ENCODE results near the gene LRRC8D.

Gene LRRC8D

DNA sequence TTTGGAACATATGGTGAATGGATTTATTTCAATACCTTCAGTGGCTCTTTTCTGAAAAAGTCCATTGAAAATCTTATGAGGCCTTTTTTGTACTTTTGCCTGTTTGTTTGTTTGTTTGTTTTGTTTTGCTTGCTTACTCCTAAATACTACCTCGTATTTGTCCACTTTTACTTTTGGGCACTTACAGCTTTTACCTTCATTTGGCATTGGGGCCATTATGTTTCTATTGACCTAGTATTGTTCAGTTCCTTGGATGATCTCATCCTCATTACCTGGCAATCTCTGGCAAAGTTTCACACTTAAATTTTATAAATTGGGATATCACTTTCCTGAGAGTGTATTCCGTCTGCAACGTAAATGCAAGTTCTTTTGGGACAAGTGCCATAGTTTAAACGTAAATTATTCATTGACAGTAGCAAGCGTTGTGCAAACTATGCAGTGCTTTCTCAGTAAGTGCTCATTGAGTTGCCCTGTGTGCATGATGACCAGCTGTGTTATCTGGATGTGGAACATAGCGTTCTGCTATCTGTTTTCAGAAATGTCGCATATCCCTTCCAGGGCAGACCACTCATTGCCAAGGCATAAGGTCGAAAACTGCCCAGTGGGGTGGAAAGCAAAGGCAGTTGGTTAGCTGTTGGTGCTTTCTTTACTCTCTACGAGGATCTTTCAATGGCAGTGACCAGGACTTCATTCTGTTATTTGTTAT lies 51.1 kb downstream of the LRRC8D start:
- no peak overlapping the region for H3K27ac ChIP-seq (ENCODE audit: low read depth, low read length)
- no peak overlapping the region for H3K4me3 ChIP-seq (ENCODE audit: low read depth, low read length)
- peaks cover 13% of the 10 kb centered on the region for H3K36me3 ChIP-seq (ENCODE audit: control insufficient read depth, insufficient read depth, low read length)
- H3K9ac ChIP-seq (ENCODE audit: low read depth, low read length): no peak overlapping the region
- H3K9me3 ChIP-seq (ENCODE audit: control insufficient read depth, insufficient read depth, low read length): no peaks in the 10 kb centered on the region
- H3K4me1 ChIP-seq (ENCODE audit: control insufficient read depth, insufficient read depth, low read length): peaks cover 16% of the 10 kb centered on the region
- no peaks in the 10 kb centered on the region for H3K27me3 ChIP-seq (ENCODE audit: control insufficient read depth, insufficient read depth, low read length)

DNA sequence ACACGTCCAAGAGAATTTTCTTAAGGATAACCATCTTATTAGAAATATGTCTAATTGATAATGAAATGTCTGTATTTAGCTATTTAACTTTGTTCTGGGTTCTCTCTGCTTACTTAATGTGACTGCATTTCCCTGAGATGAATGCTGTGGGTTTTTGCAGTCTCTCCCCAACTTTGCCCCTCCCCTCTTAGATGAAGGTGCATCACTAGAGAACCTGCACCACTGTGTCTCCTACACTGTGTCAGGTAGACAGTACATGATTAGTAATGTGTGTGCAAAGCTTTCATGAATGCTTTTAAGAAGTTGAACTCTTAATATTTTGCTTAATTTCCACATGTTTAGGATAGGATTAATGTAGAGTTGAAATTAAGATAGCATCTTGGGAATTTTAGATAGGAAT lies 51.7 kb downstream of the LRRC8D start:
- Histone ChIP-seq H3K27ac (ENCODE audit: low read depth, low read length) (no peak overlapping the region), H3K27me3 (ENCODE audit: control insufficient read depth, insufficient read depth, low read length) (no peaks in the 10 kb centered on the region), H3K36me3 (ENCODE audit: control insufficient read depth, insufficient read depth, low read length) (peaks cover 13% of the 10 kb centered on the region), H3K4me3 (ENCODE audit: low read depth, low read length) (no peak overlapping the region), H3K4me1 (ENCODE audit: control insufficient read depth, insufficient read depth, low read length) (peaks cover 10% of the 10 kb centered on the region; the same call in 1 of the 2 replicates), H3K9ac (ENCODE audit: low read depth, low read length) (no peak overlapping the region), H3K9me3 (ENCODE audit: control insufficient read depth, insufficient read depth, low read length) (no peaks in the 10 kb centered on the region)

DNA sequence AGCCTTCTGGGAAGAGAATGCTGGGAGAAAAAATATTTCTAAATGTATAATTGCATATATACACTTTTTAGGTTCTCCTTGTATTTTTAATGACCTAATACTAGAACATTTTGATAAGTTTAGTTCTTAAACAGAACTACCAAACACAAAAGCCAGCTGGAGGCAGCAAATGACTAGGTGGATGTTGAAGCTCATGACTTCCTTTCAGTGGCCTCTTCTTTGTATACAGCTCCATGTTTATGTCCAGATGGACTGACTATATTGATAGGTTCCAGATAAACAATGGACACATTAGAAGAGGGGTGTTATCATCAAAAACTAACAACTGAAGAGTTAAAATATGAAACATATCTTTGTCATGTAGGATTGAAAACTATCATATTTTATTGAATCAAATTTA lies 52.5 kb downstream of the LRRC8D start:
- H3K4me1 ChIP-seq (ENCODE audit: control insufficient read depth, insufficient read depth, low read length): peaks cover 7% of the 10 kb centered on the region; the same call in 1 of the 2 replicates
- no peak overlapping the region for H3K9ac ChIP-seq (ENCODE audit: low read depth, low read length)
- peaks cover 13% of the 10 kb centered on the region for H3K36me3 ChIP-seq (ENCODE audit: control insufficient read depth, insufficient read depth, low read length)
- H3K9me3 ChIP-seq (ENCODE audit: control insufficient read depth, insufficient read depth, low read length): no peaks in the 10 kb centered on the region
- no peak overlapping the region for H3K4me3 ChIP-seq (ENCODE audit: low read depth, low read length)
- H3K27ac ChIP-seq (ENCODE audit: low read depth, low read length): no peak overlapping the region
- no peaks in the 10 kb centered on the region for H3K27me3 ChIP-seq (ENCODE audit: control insufficient read depth, insufficient read depth, low read length)

DNA sequence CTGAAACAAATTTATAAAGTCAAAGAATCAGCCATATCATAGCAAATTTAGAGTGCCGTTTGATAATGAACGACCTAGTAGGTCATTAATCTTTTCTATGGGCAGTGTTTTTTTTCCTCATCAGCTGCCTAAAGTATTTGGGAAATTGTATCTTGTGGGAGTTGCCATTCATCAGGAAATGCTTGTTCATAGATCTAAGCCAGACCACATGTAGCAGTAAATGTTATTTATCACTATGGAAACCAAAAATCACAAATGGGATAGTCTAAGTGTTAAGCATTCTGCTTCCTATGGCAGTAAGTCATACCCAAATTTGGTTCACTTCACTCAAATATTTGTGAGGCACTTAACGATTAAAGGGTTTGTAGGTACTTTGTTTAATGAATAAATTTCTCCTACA lies 52.9 kb downstream of the LRRC8D start:
- no peak overlapping the region for H3K4me3 ChIP-seq (ENCODE audit: low read depth, low read length)
- H3K4me1 ChIP-seq (ENCODE audit: control insufficient read depth, insufficient read depth, low read length): peaks cover 7% of the 10 kb centered on the region; the same call in 1 of the 2 replicates
- no peak overlapping the region for H3K27ac ChIP-seq (ENCODE audit: low read depth, low read length)
- no peaks in the 10 kb centered on the region for H3K9me3 ChIP-seq (ENCODE audit: control insufficient read depth, insufficient read depth, low read length)
- no peaks in the 10 kb centered on the region for H3K27me3 ChIP-seq (ENCODE audit: control insufficient read depth, insufficient read depth, low read length)
- H3K9ac ChIP-seq (ENCODE audit: low read depth, low read length): no peak overlapping the region
- H3K36me3 ChIP-seq (ENCODE audit: control insufficient read depth, insufficient read depth, low read length): peaks cover 12% of the 10 kb centered on the region

DNA sequence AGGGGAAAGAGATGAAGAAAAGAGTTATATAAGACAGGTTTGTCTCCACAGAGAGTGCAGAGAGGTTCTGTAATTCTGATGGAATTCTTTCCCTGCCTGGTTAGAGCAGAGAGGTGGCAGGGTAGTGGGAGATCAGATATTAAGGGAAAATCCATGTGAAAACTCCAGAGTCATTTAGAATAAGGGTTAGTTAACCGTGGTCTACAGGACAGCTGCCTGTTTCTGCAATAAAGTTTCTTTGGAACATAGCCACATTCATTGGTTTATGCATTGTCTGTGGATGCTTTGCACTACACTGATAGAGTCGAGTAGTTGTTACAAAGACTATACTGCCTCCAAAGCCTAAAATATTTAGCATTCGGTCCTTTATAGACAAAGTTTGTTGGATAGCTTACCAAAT lies 55.6 kb downstream of the LRRC8D start:
- Histone ChIP-seq H3K9me3 (ENCODE audit: control insufficient read depth, insufficient read depth, low read length) (peaks cover 7% of the 10 kb centered on the region; the same call in 1 of the 2 replicates), H3K27me3 (ENCODE audit: control insufficient read depth, insufficient read depth, low read length) (no peaks in the 10 kb centered on the region), H3K27ac (ENCODE audit: low read depth, low read length) (no peak overlapping the region), H3K9ac (ENCODE audit: low read depth, low read length) (no peak overlapping the region), H3K36me3 (ENCODE audit: control insufficient read depth, insufficient read depth, low read length) (peaks cover 8% of the 10 kb centered on the region; the same call in 1 of the 2 replicates), H3K4me3 (ENCODE audit: low read depth, low read length) (no peak overlapping the region), H3K4me1 (ENCODE audit: control insufficient read depth, insufficient read depth, low read length) (no peaks in the 10 kb centered on the region; the same call in 1 of the 2 replicates)

DNA sequence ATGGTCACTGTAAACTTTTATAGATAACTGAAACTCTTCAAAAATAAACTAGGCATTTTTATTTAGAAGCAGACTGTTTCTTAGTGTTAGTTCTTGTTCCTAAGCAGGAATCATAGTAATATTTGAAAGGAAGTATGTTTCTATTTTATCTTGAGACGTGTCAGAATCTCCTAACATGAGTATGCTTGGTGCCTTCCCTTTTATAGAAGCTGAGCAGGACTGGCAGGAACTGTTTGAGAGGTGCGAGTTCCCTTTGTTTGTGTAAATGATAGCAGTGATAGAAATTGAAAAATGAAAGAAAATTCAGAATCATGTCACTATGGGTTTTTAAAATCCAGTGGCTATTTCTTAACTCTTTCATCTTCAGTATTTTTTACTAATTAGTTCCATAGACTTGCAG lies 56.9 kb downstream of the LRRC8D start:
- peaks cover 12% of the 10 kb centered on the region; the same call in 1 of the 2 replicates for H3K36me3 ChIP-seq (ENCODE audit: control insufficient read depth, insufficient read depth, low read length)
- no peak overlapping the region for H3K9ac ChIP-seq (ENCODE audit: low read depth, low read length)
- H3K27ac ChIP-seq (ENCODE audit: low read depth, low read length): no peak overlapping the region
- H3K4me1 ChIP-seq (ENCODE audit: control insufficient read depth, insufficient read depth, low read length): no peaks in the 10 kb centered on the region
- H3K4me3 ChIP-seq (ENCODE audit: low read depth, low read length): no peak overlapping the region
- H3K9me3 ChIP-seq (ENCODE audit: control insufficient read depth, insufficient read depth, low read length): peaks cover 12% of the 10 kb centered on the region; the same call in 1 of the 2 replicates
- H3K27me3 ChIP-seq (ENCODE audit: control insufficient read depth, insufficient read depth, low read length): no peaks in the 10 kb centered on the region

DNA sequence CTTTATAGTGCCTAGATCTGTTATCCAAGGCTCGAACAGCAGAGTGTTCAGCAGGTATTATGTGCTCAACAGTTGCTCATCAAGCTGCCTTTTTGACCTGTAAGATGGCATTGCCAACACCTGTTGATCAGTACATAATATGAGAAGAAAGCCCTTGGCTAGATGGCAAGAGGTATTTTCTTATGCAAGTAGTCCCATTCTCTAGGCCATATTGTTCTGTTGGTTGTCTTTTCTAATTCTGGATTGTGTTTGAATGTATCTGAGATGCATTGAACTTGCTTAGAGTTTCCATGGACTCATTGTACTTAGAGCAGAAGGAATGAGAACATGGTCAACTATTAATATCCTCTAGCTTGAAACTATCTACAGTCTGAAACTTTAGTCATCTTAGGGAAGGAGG lies 57.4 kb downstream of the LRRC8D start:
- H3K27ac ChIP-seq (ENCODE audit: low read depth, low read length): no peak overlapping the region
- H3K27me3 ChIP-seq (ENCODE audit: control insufficient read depth, insufficient read depth, low read length): no peaks in the 10 kb centered on the region
- H3K9ac ChIP-seq (ENCODE audit: low read depth, low read length): no peak overlapping the region
- peaks cover 12% of the 10 kb centered on the region; the same call in 1 of the 2 replicates for H3K36me3 ChIP-seq (ENCODE audit: control insufficient read depth, insufficient read depth, low read length)
- H3K9me3 ChIP-seq (ENCODE audit: control insufficient read depth, insufficient read depth, low read length): peaks cover 12% of the 10 kb centered on the region; the same call in 1 of the 2 replicates
- no peaks in the 10 kb centered on the region for H3K4me1 ChIP-seq (ENCODE audit: control insufficient read depth, insufficient read depth, low read length)
- H3K4me3 ChIP-seq (ENCODE audit: low read depth, low read length): no peak overlapping the region

DNA sequence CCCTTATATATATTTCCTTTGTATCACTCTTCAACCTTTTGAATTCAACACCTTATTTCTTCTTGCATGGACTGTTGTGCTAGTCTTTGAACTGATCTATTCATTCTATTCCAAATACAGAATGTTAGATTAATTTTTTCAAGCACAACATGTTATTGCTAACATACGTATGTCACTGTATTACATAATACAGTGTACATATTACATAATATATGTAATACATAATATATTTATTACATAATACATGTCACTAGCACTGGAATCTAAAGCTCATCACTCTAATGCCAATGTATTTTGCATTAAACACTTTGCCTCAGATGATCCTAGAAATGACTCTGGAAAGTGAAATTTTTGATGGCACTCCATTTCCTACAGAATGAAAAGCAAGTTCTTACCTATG lies 59.8 kb downstream of the LRRC8D start:
- Histone ChIP-seq H3K36me3 (ENCODE audit: control insufficient read depth, insufficient read depth, low read length) (peaks cover 12% of the 10 kb centered on the region; the same call in 1 of the 2 replicates), H3K27me3 (ENCODE audit: control insufficient read depth, insufficient read depth, low read length) (no peaks in the 10 kb centered on the region), H3K9ac (ENCODE audit: low read depth, low read length) (no peak overlapping the region), H3K27ac (ENCODE audit: low read depth, low read length) (no peak overlapping the region), H3K4me3 (ENCODE audit: low read depth, low read length) (no peak overlapping the region), H3K9me3 (ENCODE audit: control insufficient read depth, insufficient read depth, low read length) (peaks cover 12% of the 10 kb centered on the region; the same call in 1 of the 2 replicates), H3K4me1 (ENCODE audit: control insufficient read depth, insufficient read depth, low read length) (peaks cover 8% of the 10 kb centered on the region; the same call in 1 of the 2 replicates)

DNA sequence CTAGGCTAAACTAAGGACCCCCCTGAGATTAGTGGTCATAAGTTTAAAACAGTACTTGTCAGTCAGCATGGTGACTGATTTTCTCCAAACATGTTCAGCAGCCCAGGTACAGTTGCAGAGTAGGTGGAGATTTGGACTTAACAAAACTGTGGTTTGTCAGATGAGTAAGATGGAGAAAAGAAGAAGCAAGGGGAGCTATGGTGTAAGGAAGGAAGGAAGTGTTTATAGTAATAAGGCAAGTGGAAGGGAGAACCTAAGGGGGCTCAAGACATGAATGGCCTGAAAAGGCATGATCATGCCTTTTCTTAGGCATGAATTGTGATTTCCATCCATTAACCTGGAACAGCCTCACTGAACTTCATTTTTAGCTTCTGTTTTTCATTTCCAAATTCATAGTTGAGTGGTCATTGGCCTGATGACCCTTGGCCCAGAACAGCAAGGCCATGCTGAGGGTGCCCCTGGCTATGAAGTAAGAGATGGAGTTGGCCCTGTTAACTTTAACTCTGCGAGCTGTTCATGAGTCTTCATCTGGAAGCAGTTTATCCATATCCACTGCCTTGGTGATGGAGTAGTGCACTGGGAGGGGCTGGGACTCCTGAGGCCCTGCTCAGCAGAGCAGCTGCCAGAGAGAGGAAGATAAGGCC lies 60.7 kb downstream of the LRRC8D start:
- H3K4me1 ChIP-seq (ENCODE audit: control insufficient read depth, insufficient read depth, low read length): peaks cover 15% of the 10 kb centered on the region; the same call in 1 of the 2 replicates

DNA sequence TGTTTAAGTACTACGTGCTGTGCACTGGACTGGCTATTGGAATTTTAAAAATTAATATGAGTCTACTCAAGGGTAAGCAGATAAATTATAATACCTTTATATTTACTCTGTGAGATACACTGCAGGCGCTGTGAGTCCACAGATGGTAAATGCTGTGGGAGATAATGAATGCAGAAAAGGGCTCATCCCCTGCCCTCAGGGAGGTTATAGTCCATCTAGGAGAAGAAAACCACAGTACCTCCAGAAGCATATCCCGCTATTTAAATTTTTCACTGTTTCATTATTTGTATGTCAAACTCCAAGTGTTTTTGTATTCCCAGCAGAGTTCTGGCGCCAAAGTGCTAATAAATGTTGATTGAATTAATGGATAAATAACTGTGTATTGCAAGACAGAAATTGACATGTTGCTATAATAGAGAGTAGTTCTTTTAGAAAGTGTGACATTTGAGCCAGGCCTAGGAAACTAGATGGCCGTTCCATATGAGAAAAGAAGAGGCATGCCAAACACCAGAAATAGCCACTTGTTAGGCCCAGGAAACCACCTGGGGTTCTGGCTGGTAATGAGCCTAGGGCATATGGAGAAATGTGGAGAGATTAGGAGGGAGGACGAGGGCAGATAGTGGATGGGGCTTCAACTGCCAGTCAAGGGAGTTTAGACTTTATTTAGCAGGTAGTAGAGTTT lies 61.7 kb downstream of the LRRC8D start:
- H3K4me3 ChIP-seq (ENCODE audit: low read depth, low read length): no peak overlapping the region
- H3K36me3 ChIP-seq (ENCODE audit: control insufficient read depth, insufficient read depth, low read length): peaks cover 12% of the 10 kb centered on the region; the same call in 1 of the 2 replicates
- peaks cover 15% of the 10 kb centered on the region; the same call in 1 of the 2 replicates for H3K4me1 ChIP-seq (ENCODE audit: control insufficient read depth, insufficient read depth, low read length)
- peaks cover 12% of the 10 kb centered on the region; the same call in 1 of the 2 replicates for H3K9me3 ChIP-seq (ENCODE audit: control insufficient read depth, insufficient read depth, low read length)
- H3K9ac ChIP-seq (ENCODE audit: low read depth, low read length): no peak overlapping the region
- H3K27ac ChIP-seq (ENCODE audit: low read depth, low read length): no peak overlapping the region
- H3K27me3 ChIP-seq (ENCODE audit: control insufficient read depth, insufficient read depth, low read length): no peaks in the 10 kb centered on the region

More for the DNA sequence above, 60.7 kb downstream of the LRRC8D start:
- H3K9me3 ChIP-seq (ENCODE audit: control insufficient read depth, insufficient read depth, low read length): peaks cover 12% of the 10 kb centered on the region; the same call in 1 of the 2 replicates
- no peaks in the 10 kb centered on the region for H3K27me3 ChIP-seq (ENCODE audit: control insufficient read depth, insufficient read depth, low read length)
- H3K4me3 ChIP-seq (ENCODE audit: low read depth, low read length): no peak overlapping the region
- no peak overlapping the region for H3K27ac ChIP-seq (ENCODE audit: low read depth, low read length)
- peaks cover 12% of the 10 kb centered on the region; the same call in 1 of the 2 replicates for H3K36me3 ChIP-seq (ENCODE audit: control insufficient read depth, insufficient read depth, low read length)
- H3K9ac ChIP-seq (ENCODE audit: low read depth, low read length): no peak overlapping the region

Data from HUES48 (cell line).